ENCODE data around the gene CHRM1.

DNA sequence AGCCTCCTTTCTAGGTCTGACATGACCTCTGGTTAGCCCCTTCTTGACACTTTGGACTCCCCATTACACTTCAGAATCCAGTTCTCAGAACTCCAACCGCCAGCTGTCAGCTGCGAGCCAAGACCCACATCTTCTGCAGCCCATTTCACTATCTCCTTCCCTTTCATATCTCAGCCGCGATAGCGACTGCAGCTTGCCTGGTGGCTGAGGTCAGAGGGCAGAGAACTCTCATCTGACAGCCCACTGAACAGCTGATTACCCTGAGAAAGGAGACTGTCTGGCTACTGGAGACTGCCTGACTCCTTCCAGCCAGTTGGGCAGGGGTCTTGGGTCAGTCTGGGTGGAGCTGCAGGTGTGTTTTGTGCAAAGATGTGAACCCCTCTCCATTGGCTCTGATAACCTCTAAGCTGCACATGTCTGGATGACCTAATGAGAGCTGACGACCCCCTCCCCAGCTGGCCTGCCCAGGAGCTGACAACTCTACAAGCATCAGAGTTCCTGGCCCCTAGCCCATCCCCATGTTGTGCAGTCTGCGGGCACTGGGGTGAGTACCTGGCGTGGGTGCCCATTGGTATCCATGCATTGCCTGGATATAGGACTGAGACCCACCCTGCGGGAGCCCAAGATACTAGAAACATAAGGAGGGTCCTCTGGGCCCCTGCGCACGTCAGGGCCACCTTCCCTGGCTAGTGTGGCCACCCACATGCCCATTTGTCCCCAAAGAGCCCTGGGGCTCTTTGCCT lies 1.1 kb downstream of the CHRM1 start:
- TF ChIP-seq TAF1 (IDR thresholded peaks at IDR 0.05; ENCODE audit: low read depth) (no peak), YY1 (IDR thresholded peaks at IDR 0.05; ENCODE audit: low read depth) (no peak), CREB1 (IDR thresholded peaks at IDR 0.05; ENCODE audit: low read depth) (no peak), TEAD4 (IDR thresholded peaks at IDR 0.05) (no peak), EP300 (IDR thresholded peaks at IDR 0.05; ENCODE audit: borderline replicate concordance) (no peak), NFIC (IDR thresholded peaks at IDR 0.05) (no peak), CEBPB (IDR thresholded peaks at IDR 0.05) (no peak)
- TF ChIP-seq, protein P1, sequence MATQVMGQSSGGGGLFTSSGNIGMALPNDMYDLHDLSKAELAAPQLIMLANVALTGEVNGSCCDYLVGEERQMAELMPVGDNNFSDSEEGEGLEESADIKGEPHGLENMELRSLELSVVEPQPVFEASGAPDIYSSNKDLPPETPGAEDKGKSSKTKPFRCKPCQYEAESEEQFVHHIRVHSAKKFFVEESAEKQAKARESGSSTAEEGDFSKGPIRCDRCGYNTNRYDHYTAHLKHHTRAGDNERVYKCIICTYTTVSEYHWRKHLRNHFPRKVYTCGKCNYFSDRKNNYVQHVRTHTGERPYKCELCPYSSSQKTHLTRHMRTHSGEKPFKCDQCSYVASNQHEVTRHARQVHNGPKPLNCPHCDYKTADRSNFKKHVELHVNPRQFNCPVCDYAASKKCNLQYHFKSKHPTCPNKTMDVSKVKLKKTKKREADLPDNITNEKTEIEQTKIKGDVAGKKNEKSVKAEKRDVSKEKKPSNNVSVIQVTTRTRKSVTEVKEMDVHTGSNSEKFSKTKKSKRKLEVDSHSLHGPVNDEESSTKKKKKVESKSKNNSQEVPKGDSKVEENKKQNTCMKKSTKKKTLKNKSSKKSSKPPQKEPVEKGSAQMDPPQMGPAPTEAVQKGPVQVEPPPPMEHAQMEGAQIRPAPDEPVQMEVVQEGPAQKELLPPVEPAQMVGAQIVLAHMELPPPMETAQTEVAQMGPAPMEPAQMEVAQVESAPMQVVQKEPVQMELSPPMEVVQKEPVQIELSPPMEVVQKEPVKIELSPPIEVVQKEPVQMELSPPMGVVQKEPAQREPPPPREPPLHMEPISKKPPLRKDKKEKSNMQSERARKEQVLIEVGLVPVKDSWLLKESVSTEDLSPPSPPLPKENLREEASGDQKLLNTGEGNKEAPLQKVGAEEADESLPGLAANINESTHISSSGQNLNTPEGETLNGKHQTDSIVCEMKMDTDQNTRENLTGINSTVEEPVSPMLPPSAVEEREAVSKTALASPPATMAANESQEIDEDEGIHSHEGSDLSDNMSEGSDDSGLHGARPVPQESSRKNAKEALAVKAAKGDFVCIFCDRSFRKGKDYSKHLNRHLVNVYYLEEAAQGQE (IDR thresholded peaks at IDR 0.05; ENCODE audit: low read depth) = no peak
